Keratinocyte (primary cell): Measurements from ENCODE around the gene SLC6A9. TPM values are rescaled to one million over a fixed set of nuclear protein-coding genes. Genes with fewer than 3 reads are reported as not detected.

ENCODE experiments used
- DNase-seq: peaks from one replicate; pipeline ENCODE4 v3.0.0-alpha.2; 2011; ENCODE audit warnings: low read depth, missing footprints, low spot score
- FAIRE-seq: peaks from 2 replicates; lab custom pipeline; 2011; peaks lifted over from hg19 to GRCh38; lab: Jason Lieb, UNC
- H2AFZ ChIP-seq: 2 replicates; pipeline ENCODE4 v1.6.0; 2012; ENCODE audit warnings: low read length, control low read depth, inconsistent platforms; ENCODE audit not compliant: control insufficient read depth
- H3K27ac ChIP-seq: 2 replicates; pipeline ENCODE4 v1.5.1; 2011; ENCODE audit warnings: low read length; ENCODE audit not compliant: control insufficient read depth, insufficient read depth
- H3K27me3 ChIP-seq: 3 replicates; pipeline ENCODE4 v1.6.0; 2011; ENCODE audit warnings: low read length; ENCODE audit not compliant: control insufficient read depth, insufficient read depth; ENCODE audit errors: extremely low read depth
- H3K36me3 ChIP-seq, 2 experiments: 2 replicates in 1 of 2; 3 replicates in 1 of 2; pipeline ENCODE4 v1.5.1; 2011; ENCODE audit warnings: low read length in 2 of 2, mild to moderate bottlenecking in 1 of 2; ENCODE audit not compliant: control insufficient read depth in 2 of 2, insufficient read depth in 2 of 2; ENCODE audit errors: extremely low read depth in 1 of 2
- H3K4me1 ChIP-seq: 3 replicates; pipeline ENCODE4 v1.5.1; 2011; ENCODE audit warnings: low read length; ENCODE audit not compliant: control insufficient read depth, insufficient read depth; ENCODE audit errors: extremely low read depth
- H3K4me2 ChIP-seq: 3 replicates; pipeline ENCODE4 v1.6.0; 2011; ENCODE audit warnings: low read depth, low read length; ENCODE audit not compliant: control insufficient read depth, insufficient read depth; ENCODE audit errors: extremely low read depth
- H3K4me3 ChIP-seq, 3 experiments: fragments of 200-600 bp in 1 of 3; sonication (generic) in 1 of 3; 2 replicates in 2 of 3; 3 replicates in 1 of 3; pipeline ENCODE4 v1.5.1; 2011 to 2016; ENCODE audit warnings: low read length in 3 of 3, mild to moderate bottlenecking in 3 of 3, control low read depth in 2 of 3, inconsistent platforms in 1 of 3, low read depth in 1 of 3, mixed read lengths in 1 of 3, mixed run types in 1 of 3, moderate library complexity in 1 of 3; ENCODE audit not compliant: control insufficient read depth in 2 of 3, insufficient read depth in 2 of 3; ENCODE audit errors: extremely low read depth in 1 of 3
- H3K79me2 ChIP-seq: 2 replicates; pipeline ENCODE4 v1.6.0; 2012; ENCODE audit warnings: low read length; ENCODE audit not compliant: control insufficient read depth, insufficient read depth
- H3K9ac ChIP-seq: 3 replicates; pipeline ENCODE4 v1.6.0; 2011; ENCODE audit warnings: low read length; ENCODE audit not compliant: control insufficient read depth, insufficient read depth; ENCODE audit errors: extremely low read depth
- H3K9me1 ChIP-seq: 3 replicates; pipeline ENCODE4 v1.6.0; 2011; ENCODE audit warnings: low read length; ENCODE audit not compliant: control insufficient read depth, insufficient read depth; ENCODE audit errors: extremely low read depth
- H3K9me3 ChIP-seq: 2 replicates; pipeline ENCODE4 v1.5.1; 2012; ENCODE audit warnings: low read depth, low read length; ENCODE audit not compliant: control insufficient read depth
- H4K20me1 ChIP-seq: 3 replicates; pipeline ENCODE4 v1.6.0; 2011; ENCODE audit warnings: low read length; ENCODE audit not compliant: control insufficient read depth, insufficient read depth; ENCODE audit errors: extremely low read depth
- CTCF ChIP-seq, 3 experiments: IDR thresholded peaks in 1 of 3; conservative IDR thresholded peaks in 1 of 3; optimal IDR thresholded peaks in 1 of 3; 2 replicates in 2 of 3; 3 replicates in 1 of 3; pipeline versions ENCODE3 to v1.5.1; 2011; ENCODE audit warnings: low read length in 3 of 3, mild to moderate bottlenecking in 3 of 3, moderate library complexity in 2 of 3, control low read depth in 1 of 3, inconsistent platforms in 1 of 3; ENCODE audit not compliant: insufficient read depth in 2 of 3; ENCODE audit errors: extremely low read depth in 1 of 3
- EZH2 ChIP-seq: IDR thresholded peaks from one replicate; pipeline ENCODE4 v1.6.1; 2012; ENCODE audit warnings: inconsistent platforms, mild to moderate bottlenecking, low read length, moderate library complexity
- dilution Hi-C: fragments of 300-500 bp; cut with MboI; formaldehyde crosslinking; loops from one replicate; pipeline ENCODE4 v1.7.0; 2020; ENCODE audit warnings: low sequenced_read_pairs; ENCODE audit not compliant: extremely low pct_ligation_motif_present
- polyA plus RNA-seq, 5 experiments: library from polyadenylated mRNA; depleted of rRNA in 3 of 5; stranded (reverse) in 3 of 5; stranded (forward) in 1 of 5; unstranded in 1 of 5; fragments of >200 nt; gene quantifications; 1 replicate in 1 of 5; 2 replicates in 3 of 5; 3 replicates in 1 of 5; pipeline versions ENCODE4 v1.2.1 to v1.2.3, GENCODE V29; 2011 to 2012; ENCODE audit warnings: missing spikeins in 2 of 5, low read depth in 1 of 5, low replicate concordance in 1 of 5

SLC6A9 gene
- polyA plus RNA-seq, 1 donor (not counting 4 experiments of a cell fraction or from before 2014, with no cell fraction given) = 5.3 TPM

- Histone ChIP-seq H4K20me1 (no peaks in the 10 kb centered on the region), H3K27me3 (no peaks in the 10 kb centered on the region), H3K9me1 (no peaks in the 10 kb centered on the region), H3K9me3 (no peaks in the 10 kb centered on the region), H3K4me2 (no peak overlapping the region), H3K4me3 (no peak overlapping the region), H3K27ac (no peak overlapping the region), H3K36me3 (peaks cover 26 to 29% of the 10 kb centered on the region in 2 experiments), H3K79me2 (peaks cover 46% of the 10 kb centered on the region), H2AFZ (no peak overlapping the region), H3K9ac (no peak overlapping the region), H3K4me1 (peaks cover 46% of the 10 kb centered on the region)
- no peak for DNase-seq
- TF ChIP-seq EZH2 = no peak
- TF ChIP-seq CTCF (optimal IDR thresholded peaks at IDR 0.05 in 1 of 3, IDR thresholded peaks at IDR 0.05 in 1 of 3, conservative IDR thresholded peaks at IDR 0.05 in 1 of 3; ENCODE audit: extremely low read depth in 1 of 3, insufficient read depth in 2 of 3, low read length in 3 of 3) = no peak
- dilution Hi-C loops = no loop called here
- FAIRE-seq = no peak
Observed at GRCh38 chr1:43976890-43977289, 54.4 kb downstream of the SLC6A9 start.

GRCh38 chr1:43976045-43976444 lies 55.2 kb downstream of the SLC6A9 start:
- Histone ChIP-seq H2AFZ (no peak overlapping the region), H3K9ac (peak overlapping the region; percentile 87), H3K79me2 (peaks cover 43% of the 10 kb centered on the region), H3K4me1 (peaks cover 43% of the 10 kb centered on the region), H3K4me2 (peak overlapping the region; percentile 95), H4K20me1 (no peaks in the 10 kb centered on the region), H3K4me3 (peak overlapping the region; percentile 90 to 99 (median 93)), H3K27ac (no peak overlapping the region), H3K36me3 (peaks cover 30% of the 10 kb centered on the region in 2 experiments), H3K9me1 (peaks cover under 1% of the 10 kb centered on the region), H3K9me3 (no peaks in the 10 kb centered on the region), H3K27me3 (no peaks in the 10 kb centered on the region)
- dilution Hi-C loops = no loop called here
- no peak for FAIRE-seq
- no peak for DNase-seq
- no peak for TF ChIP-seq EZH2
- peak in 1 of 3 experiments; percentile 16 for TF ChIP-seq CTCF (optimal IDR thresholded peaks at IDR 0.05 in 1 of 3, IDR thresholded peaks at IDR 0.05 in 1 of 3, conservative IDR thresholded peaks at IDR 0.05 in 1 of 3; ENCODE audit: extremely low read depth in 1 of 3, insufficient read depth in 2 of 3, low read length in 3 of 3)
